Measurements from ENCODE around the gene PPM1E.

DNA sequence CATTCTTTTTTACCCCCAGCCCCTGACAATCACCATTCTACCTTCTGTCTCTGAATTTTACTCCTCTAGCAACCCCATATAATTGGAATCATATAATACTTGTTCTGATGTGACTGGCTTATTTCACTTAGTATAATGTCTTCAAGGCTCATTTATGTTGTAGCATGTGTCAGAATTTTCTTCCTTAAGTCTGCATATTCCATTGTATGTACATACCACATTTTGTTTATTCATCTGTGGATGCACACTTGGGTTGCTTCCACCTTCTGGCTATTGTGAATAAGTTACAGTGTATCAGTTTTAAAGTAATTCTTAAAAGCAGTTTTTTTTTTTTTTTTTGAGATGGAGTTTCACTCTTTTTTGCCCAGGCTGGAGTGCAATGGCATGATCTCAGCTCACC lies 24.7 kb upstream of the PPM1E start:
- TF ChIP-seq ZFP3 (CRISPR knock-in tag; IDR thresholded peaks at IDR 0.05) (no peak), ZNF8 (CRISPR knock-in tag; IDR thresholded peaks at IDR 0.05) (no peak), ZNF70 (CRISPR knock-in tag; IDR thresholded peaks at IDR 0.05) (no peak), ZNF565 (CRISPR knock-in tag; conservative IDR thresholded peaks at IDR 0.05; ENCODE audit: low read depth) (no peak), ZFP30 (CRISPR knock-in tag; IDR thresholded peaks at IDR 0.05) (no peak), ARNTL (CRISPR knock-in tag; IDR thresholded peaks at IDR 0.05; ENCODE audit: borderline replicate concordance, low read depth) (no peak), ISL1 (CRISPR knock-in tag; IDR thresholded peaks at IDR 0.05) (no peak), TCF4 (CRISPR knock-in tag; IDR thresholded peaks at IDR 0.05; ENCODE audit: borderline replicate concordance) (no peak), PPARA (CRISPR knock-in tag; IDR thresholded peaks at IDR 0.05; ENCODE audit: borderline replicate concordance) (no peak)
- TF ChIP-seq, protein P1, sequence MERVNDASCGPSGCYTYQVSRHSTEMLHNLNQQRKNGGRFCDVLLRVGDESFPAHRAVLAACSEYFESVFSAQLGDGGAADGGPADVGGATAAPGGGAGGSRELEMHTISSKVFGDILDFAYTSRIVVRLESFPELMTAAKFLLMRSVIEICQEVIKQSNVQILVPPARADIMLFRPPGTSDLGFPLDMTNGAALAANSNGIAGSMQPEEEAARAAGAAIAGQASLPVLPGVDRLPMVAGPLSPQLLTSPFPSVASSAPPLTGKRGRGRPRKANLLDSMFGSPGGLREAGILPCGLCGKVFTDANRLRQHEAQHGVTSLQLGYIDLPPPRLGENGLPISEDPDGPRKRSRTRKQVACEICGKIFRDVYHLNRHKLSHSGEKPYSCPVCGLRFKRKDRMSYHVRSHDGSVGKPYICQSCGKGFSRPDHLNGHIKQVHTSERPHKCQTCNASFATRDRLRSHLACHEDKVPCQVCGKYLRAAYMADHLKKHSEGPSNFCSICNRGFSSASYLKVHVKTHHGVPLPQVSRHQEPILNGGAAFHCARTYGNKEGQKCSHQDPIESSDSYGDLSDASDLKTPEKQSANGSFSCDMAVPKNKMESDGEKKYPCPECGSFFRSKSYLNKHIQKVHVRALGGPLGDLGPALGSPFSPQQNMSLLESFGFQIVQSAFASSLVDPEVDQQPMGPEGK (CRISPR knock-in tag; IDR thresholded peaks at IDR 0.05; ENCODE audit: borderline replicate concordance) = no peak
- TF ChIP-seq, protein P2, sequence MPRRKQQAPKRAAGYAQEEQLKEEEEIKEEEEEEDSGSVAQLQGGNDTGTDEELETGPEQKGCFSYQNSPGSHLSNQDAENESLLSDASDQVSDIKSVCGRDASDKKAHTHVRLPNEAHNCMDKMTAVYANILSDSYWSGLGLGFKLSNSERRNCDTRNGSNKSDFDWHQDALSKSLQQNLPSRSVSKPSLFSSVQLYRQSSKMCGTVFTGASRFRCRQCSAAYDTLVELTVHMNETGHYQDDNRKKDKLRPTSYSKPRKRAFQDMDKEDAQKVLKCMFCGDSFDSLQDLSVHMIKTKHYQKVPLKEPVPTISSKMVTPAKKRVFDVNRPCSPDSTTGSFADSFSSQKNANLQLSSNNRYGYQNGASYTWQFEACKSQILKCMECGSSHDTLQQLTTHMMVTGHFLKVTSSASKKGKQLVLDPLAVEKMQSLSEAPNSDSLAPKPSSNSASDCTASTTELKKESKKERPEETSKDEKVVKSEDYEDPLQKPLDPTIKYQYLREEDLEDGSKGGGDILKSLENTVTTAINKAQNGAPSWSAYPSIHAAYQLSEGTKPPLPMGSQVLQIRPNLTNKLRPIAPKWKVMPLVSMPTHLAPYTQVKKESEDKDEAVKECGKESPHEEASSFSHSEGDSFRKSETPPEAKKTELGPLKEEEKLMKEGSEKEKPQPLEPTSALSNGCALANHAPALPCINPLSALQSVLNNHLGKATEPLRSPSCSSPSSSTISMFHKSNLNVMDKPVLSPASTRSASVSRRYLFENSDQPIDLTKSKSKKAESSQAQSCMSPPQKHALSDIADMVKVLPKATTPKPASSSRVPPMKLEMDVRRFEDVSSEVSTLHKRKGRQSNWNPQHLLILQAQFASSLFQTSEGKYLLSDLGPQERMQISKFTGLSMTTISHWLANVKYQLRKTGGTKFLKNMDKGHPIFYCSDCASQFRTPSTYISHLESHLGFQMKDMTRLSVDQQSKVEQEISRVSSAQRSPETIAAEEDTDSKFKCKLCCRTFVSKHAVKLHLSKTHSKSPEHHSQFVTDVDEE (CRISPR knock-in tag; IDR thresholded peaks at IDR 0.05) = no peak
